ENCODE measurements around the gene PPM1M.

The PPM1M gene

DNA sequence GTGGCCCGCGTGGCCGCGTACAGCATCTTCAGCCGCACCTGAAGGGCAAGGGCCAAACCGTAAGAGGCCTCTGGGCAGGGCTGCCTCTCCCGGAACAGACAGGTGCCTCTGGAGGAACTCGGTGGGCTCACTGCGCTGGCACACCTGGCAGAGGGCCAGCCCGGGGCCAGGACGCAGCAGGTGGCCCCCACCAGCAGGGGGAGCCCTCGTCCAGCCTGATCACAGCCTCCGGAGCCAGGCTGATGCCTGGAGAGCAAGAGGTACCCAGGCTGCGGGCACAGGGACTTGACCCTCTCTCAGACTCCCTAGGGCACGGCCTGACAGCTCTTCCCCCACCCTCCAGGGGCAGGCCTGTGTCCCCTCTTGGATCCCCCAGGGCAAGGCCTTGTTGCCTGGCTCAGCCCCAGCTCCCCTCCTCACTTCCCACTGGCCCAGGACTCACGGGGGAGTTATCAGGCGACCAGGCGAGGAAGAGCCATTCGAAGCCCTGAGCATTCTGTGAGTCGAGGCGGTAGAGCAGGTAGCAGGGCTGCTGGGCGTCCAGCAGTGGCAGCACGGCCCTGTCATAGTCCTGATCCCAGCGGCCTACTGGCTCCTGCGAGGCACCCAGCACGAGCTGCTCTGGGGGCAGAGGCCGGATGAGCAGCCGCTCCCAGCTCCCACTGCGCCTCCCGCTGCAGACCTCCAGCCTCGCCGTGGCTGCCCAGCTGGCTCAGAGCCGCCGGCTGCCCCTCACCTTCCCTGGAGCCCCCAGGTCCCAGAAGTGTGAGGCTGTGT is 13.9 kb upstream of the PPM1M start:
- DNase-seq, result no peak

DNA sequence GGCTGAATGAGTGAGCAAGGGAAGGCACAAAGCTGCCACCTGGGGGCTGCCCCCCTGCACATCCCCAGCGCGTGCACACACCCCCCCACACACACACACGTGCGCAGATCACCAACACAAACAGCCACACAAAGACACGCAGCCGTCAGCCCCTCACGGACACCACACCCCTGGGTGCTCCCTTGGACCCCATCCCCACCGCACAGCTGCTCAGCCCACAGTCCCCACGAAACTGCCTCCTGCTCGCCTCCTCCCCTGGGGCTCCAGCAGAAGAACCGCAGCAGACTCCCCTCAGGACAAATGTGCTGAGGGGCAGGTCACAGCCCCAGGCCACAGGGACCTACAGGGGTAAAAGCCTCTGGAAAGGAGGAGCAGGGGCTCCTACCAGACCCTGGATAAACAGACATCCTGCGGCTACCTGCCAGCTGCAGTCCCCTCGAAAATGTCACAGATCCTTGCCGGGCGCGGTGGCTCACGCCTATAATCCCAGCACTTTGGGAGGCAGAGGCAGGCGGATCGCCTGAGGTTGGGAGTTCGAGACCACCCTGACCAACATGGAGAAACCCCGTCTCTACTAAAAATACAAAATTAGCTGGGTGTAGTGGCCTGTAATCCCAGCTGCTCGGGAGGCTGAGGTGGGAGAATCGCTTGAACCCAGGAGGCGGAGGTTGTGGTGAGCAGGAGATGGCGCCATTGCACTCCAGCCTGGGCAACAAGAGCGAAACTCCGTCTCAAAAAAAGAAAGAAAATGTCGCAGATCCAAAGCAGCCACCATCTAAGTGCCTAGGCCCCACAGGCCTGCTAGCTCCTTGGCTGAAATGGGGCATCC is 13.1 kb upstream of the PPM1M start:
- DNase-seq, result no peak

- no peak for DNase-seq
These were observed 12.4 kb upstream of the PPM1M start for GRCh38 chr3:52233108-52233591.

- DNase-seq, result no peak
These were observed 11.6 kb upstream of the PPM1M start for GRCh38 chr3:52233968-52234367.

GRCh38 chr3:52234516-52235447 is 10.8 kb upstream of the PPM1M start:
- DNase-seq, result no peak

DNA sequence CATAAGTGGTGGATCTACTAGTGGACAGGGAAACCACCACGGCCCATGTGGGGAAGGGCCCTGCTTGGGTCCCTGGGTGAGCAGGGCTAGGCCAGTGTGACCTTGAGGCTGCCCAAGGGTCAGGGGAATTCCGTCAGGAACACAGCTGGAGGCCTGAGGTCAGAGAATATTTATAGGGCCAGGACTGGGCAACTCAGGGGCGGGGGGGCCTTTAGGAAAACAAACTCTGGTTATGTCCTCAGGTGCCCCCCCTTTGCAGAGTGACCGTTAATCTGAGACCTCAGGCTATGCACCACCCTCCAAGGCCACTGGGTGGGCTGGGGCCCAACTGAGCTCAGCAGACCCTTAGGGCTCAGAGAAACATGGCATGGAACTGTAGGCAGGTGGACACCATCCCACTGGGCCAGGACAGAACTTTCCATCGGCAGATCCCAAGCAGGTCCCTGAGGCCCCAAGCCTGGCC is 9.1 kb upstream of the PPM1M start:
- no peak for DNase-seq

- DNase-seq, result no peak
These were observed 8.4 kb upstream of the PPM1M start for GRCh38 chr3:52237006-52237656.

- DNase-seq, result peak; percentile 61
These were observed 7.8 kb upstream of the PPM1M start for GRCh38 chr3:52237657-52238172.

DNA sequence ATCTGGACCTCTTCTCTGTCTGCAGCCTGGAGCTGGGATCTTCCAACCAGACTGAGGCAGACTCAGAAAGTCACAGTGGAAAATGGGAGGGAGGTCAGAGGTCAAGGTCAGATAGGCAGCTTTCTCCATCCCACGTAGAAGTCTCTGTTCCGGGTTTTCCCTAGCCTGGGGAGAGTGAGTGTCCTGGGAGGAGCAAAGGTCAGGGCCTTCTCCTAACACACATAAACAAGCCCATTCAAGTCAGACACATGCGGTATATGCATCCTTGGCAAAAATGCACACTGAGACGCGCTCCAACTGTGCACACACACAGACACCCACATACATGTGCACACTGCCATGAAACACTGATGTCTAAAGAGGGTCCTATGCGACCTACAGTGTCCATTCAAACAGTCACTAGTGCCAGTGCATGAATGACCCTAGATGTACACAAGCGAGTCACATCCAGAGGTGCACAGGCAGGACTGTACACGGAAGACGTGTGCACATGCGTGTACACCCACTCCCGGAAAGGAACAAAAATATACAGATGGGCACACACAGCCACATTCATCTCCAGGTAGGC is 7.3 kb upstream of the PPM1M start:
- DNase-seq, result no peak

DNA sequence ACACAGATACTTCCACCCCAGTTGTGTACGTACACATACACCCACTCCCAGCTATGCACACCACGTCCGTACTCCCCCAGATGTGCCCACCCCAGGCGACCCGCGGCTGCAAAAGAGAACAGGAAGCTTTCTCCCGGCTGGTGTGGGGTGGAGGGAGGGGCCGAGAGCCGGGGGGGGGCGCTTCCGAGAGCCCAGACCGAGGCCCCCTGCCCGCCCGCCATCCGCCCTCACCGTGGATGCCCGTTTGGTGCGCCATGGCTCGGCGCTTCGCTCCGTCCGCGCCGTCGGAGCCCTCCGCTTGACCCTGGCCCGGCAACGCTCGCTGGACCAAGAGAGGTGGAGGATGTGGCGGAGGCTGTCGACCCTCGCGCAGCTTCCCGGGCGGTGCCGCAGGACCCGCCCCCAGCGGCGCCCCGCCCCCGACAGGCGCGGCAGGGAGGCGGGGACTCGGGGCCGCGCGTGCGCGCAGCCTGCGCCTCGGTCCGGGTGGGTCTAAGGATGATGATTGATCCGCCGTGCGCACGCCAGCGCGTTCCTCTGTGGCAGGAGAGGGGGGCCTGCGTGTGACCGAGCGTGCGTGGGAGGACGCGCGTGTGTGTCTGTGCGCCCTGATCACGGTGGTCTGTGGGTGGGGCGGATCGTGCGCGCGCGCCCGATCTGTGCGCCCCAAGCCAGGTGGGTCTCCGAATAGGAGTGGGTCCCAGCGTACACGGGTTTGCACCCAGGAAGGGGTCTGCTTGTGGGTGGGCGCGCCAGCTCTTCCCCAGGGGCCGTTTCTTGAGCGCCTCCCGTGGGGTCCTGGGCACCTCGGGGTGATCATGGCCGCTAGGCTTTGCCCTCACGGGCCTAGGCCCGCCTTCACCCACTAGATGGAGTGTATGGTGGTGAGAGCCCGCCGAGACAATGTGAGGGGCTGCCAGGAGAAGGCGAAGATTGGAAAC is 6.5 kb upstream of the PPM1M start, which contains the start of gene TWF2:
TWF2 (minus strand) TSS at position 398 of the 941 bp plus-strand sequence; CDS start at position 256, 142 bp downstream.
- DNase-seq, result peak; percentile 28

DNA sequence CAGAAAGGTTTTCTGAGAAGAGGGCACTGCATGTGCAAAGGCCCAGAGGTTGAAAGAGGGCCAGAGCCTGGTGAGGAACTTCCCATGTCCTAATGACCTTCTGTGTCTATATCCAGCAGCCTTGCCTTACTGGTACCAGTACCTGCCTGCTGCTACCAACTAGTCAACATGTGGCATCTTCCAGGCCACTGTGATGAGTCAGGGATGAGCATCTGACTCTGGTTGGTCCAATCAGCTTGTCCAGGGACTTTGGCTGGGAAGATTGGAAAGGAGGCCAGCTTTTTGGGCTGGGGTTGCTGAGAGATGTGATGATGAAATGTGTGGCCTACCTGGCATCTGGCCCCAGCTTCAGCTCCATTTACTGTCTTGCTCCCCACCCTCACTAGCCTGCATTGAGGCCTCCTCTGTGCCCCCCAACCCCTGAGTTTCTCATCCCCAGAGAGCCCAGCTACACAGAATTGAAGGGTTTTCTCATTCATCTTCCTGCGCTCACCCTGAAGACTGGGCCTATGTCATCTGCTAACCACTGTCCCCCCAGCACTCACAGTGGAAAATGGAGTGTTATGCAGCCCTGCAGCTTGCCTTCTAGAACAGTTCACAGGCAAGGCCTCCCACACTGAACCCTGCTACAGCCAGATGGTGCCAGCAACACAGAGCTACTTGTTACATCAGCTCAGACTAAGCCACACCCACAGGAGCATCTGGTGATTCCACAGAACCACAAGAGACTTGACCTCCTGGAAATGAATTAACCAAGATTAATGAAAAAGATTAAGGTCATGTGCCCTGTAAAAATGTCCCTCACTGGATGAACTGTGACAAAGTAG is 5.3 kb upstream of the PPM1M start:
- no peak for DNase-seq

DNA sequence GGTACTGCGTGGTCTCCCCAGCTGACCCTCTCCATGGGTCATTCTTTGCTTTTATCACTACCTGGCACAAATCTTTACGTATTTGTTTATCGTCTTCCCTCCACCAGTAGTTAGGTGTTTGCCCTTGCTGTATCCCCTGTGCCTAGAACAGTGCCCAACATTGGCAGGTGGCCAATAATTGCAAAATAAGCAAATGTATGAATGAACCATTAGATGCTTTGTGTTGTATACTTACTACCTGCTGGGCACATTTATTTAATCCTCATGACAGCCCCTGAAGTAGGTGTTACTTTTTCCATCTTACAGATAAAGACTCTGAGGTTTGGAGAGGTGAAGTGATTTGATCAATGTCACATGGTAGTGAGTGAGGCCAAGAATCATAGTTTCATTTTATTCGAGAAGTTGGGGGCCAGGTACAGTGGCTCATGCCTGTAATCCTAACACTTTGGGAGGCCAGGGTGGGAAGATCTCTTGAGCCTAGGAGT is 4.6 kb upstream of the PPM1M start:
- DNase-seq, result no peak

DNA sequence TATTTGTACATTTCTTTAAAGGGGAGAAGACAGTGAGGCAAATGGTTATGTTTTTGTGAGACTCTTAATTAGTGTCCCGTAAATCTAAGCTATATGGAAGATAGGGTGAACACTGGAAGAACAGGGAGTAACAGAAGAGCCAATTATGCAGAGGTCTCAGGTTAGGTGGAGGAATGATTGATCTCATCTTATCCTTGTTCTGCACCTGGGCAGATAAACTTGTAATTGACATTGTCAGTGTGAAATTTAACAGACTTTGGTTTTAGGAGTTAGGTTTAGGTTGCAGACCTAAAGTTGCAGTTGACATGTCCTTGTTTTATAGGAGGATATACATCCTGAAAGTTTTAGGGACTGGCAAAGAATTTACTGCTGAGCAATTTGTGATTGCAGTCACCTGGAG is 3.5 kb upstream of the PPM1M start:
- no peak for DNase-seq

- DNase-seq, result no peak
These were observed 1.5 kb upstream of the PPM1M start for GRCh38 chr3:52243791-52244628.

DNA sequence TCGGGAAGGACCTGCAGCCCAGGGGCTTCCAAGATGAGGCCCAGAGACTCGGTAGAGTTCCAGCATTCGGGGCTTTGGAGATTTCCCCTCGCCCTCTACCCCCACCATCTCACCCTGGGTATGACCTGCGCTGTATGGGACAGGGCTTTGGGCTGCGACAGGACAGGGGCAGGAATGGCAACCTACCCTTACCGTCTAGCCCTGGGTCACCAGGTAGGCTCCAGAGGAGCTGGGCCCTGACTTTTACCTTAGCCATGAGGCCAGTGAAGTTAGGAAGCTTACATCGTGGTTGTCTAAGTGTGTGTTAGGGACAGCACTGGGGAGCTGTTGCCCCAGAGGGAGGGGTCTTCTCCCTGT is 683 bp downstream of the PPM1M start:
- no peak for DNase-seq

GRCh38 chr3:52246728-52247408 is 1.3 kb downstream of the PPM1M start:
- DNase-seq, result no peak

DNA sequence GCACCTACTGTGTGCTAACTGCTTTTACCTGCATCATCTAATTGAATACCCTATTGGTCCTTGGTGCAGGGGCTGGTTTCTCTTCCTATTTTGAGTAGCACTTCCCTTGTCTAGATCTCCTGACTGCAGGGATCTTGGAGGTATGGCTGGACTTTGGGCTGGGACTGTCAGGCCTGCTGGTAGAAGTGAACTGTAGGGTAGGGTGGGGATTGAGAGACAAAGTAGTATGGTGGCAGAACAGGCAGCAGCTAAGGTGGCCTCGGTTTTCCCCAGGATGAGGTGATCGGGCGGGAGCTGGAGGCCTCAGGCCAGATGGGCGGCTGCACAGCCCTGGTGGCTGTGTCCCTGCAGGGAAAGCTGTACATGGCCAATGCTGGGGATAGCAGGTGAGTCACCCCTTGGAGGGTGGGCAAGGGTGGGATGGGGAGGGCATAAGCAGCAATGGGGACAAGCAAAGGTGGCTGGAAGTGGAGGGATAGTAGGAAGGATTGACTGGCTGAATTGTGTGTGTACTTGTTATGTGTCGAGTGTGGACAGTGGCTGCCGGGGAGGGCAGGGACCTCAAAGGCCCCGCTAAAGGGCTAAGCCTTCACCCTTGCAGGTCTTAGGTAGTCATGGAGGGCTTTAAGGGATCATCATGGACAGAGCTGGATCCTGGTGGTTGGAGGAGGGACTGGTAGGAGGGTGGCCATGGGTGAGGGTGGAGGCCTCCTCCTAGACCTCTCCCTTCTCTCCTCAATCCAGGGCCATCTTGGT is 2.0 kb downstream of the PPM1M start:
- no peak for DNase-seq

Measured in kidney glomerular epithelial cell (primary cell).